ENCODE measurements around the gene POLR3E.
A peak's percentile ranks its signal among the peaks of the same experiment; 100 is the strongest.

Gene POLR3E

DNA sequence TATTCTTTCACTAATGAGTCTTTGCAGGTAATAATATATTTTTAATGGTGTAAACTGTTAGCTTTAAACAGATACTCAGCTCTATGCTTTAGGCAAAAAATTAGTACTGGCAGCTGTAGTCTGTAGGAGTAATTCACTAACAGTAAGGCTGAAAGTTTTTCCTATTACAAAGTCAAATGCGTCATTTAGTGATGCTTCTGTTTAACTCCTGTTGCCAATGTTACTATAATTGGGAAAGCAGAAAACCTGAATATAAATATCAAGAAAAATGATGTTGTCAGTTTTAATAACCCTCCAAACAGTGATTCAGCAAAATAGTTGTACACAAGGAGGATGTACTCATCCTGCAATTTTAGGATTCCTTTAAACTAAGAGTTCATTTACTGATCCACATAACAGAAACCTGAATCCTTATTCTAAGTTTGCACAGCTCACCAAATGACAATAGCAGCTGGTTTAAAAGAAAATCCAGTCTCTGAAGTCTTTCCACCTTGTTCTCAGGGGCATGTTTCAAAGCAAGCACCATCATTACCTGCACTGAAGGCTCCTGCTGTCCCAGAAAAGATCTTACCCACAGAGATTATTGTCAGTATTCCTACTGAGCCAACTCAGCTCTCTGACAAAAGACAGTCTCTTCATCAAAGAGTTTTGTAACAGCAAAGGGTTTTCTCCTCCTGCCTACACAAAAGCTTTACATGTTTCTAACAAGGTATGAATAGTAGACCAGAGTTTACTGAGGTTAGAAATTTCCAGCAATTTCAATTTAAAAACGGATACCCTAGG is 73.0 kb downstream of the POLR3E start:
- DNase-seq (ENCODE audit: low read depth): no peak
- TF ChIP-seq, protein P1, sequence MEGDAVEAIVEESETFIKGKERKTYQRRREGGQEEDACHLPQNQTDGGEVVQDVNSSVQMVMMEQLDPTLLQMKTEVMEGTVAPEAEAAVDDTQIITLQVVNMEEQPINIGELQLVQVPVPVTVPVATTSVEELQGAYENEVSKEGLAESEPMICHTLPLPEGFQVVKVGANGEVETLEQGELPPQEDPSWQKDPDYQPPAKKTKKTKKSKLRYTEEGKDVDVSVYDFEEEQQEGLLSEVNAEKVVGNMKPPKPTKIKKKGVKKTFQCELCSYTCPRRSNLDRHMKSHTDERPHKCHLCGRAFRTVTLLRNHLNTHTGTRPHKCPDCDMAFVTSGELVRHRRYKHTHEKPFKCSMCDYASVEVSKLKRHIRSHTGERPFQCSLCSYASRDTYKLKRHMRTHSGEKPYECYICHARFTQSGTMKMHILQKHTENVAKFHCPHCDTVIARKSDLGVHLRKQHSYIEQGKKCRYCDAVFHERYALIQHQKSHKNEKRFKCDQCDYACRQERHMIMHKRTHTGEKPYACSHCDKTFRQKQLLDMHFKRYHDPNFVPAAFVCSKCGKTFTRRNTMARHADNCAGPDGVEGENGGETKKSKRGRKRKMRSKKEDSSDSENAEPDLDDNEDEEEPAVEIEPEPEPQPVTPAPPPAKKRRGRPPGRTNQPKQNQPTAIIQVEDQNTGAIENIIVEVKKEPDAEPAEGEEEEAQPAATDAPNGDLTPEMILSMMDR (IDR thresholded peaks at IDR 0.05; ENCODE audit: insufficient read depth, low read depth, low read length, missing control alignments): no peak
- no peak overlapping the region for H3K4me3 ChIP-seq (ENCODE audit: low read length)

DNA sequence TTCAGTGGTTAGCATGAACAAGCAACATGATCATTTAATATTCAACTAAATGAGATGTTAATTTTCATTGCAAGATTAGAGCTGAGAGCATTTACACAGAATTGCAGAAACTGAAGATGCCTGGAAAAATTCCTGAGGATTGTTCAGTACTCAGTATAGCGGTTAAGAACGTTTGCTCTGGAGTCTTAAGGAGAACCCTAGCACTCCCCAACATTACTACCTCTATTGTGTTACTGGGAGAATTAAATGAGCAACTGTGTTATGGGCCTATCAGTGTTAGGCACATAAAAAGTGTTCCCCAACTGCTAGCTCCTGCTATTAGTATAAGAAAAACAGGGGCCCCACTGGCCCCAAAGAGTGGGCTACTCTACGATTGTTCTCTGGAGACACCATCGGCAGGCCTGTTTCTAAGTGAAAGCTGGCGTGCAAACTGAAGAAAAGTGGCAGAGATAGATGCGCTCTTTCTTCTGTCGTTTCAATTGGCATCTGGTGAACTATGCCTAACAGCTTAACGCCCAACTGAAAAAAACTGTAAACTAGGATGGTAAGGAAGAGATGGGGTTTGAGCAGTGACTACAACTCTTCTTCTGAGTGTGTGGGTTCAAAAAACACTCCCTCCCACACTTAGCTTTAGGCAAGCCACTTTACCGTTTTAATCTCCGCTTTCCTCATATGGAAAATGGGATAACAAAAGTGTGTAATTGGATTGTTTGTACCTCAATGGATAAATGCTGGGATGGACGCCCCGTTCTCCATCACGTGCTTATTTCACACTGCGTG is 75.9 kb downstream of the POLR3E start:
- H3K4me3 ChIP-seq (ENCODE audit: low read length): peak overlapping the region; percentile 74
- no peak for DNase-seq (ENCODE audit: low read depth)
- TF ChIP-seq, protein P1 (IDR thresholded peaks at IDR 0.05; ENCODE audit: insufficient read depth, low read depth, low read length, missing control alignments): no peak

DNA sequence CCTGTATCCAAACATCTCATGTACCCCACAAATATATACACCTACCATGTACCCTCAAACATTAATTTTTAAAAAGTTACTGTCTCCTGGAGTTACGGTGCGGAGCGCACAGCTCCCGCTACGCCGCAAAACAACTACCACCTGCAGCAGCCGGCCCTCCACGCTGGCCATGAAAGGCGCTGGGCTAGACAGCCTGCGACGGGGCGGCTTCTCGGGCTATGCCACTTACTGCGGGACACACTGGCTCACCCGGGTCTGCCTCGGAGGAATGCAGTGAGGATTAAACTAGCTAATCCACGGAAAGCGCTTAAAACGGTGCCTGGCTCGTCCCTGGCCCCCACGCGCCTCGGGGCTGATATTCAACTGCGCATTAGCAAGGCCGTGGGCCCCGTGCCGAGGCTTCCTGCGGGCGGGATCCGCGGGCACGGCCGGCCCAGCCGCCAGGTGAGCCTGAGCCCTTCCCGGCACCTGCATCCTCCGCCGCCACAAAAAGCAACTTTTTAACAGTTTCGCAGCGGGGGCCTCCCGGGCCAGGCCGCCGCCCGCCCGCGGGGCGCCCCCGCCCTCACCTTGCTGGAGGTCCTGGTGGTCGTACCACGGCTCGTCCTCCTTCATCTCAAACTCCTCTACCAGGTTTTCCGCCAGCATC is 76.6 kb downstream of the POLR3E start:
- peak overlapping the region; percentile 74 for H3K4me3 ChIP-seq (ENCODE audit: low read length)
- TF ChIP-seq, protein P1 (IDR thresholded peaks at IDR 0.05; ENCODE audit: insufficient read depth, low read depth, low read length, missing control alignments): no peak
- peak; percentile 27 for DNase-seq (ENCODE audit: low read depth)

DNA sequence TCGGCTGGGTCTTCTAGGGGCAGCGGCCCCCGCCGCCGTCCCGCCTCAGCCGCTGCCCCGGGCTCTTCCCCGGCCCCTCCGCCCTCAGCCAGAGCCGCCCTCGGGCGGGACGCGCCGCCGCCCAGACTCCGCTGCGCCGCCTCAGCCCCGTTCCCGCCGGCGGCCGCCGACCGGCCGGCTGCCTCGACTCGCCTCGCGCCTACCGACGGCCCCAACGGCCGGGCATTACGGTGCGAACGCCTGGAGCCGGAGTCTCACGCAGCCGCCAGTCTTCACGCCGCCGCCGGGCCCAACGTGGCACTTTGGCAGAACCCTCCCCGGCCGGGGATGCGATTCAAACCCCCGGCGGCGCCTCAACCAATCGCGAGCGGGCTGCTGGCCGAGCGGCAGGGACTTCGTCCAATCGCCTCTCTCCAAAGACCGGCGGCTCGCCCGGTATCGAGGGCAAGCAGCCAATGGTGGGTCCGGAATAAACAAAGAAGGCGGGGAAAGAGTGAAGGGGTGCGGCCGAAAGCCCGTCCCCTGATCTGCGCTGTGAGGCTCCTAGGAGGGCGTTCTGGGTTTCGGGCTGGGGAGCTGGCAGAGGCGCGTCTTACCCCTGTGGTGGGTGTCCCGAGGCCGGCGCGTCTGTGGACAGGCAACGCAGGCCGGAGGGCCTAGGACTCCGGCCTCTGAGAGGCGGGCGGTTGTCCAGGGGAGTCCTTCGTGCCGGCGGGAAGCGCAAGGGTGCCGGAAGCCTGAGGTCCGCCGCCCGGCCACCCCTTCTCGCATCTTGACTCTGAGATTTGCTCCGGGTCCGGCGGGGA is 77.3 kb downstream of the POLR3E start, which contains the start of gene CDR2:
Gene CDR2 (minus strand): TSS at position 309 of the 806 bp plus-strand sequence. CDS start 310 bp downstream, outside the sequence.
- peak within 1 kb of the TSS; percentile 74 for H3K4me3 ChIP-seq (ENCODE audit: low read length)
- TF ChIP-seq, protein P1 (IDR thresholded peaks at IDR 0.05; ENCODE audit: insufficient read depth, low read depth, low read length, missing control alignments): no peak
- peak; percentile 98 for DNase-seq (ENCODE audit: low read depth)

DNA sequence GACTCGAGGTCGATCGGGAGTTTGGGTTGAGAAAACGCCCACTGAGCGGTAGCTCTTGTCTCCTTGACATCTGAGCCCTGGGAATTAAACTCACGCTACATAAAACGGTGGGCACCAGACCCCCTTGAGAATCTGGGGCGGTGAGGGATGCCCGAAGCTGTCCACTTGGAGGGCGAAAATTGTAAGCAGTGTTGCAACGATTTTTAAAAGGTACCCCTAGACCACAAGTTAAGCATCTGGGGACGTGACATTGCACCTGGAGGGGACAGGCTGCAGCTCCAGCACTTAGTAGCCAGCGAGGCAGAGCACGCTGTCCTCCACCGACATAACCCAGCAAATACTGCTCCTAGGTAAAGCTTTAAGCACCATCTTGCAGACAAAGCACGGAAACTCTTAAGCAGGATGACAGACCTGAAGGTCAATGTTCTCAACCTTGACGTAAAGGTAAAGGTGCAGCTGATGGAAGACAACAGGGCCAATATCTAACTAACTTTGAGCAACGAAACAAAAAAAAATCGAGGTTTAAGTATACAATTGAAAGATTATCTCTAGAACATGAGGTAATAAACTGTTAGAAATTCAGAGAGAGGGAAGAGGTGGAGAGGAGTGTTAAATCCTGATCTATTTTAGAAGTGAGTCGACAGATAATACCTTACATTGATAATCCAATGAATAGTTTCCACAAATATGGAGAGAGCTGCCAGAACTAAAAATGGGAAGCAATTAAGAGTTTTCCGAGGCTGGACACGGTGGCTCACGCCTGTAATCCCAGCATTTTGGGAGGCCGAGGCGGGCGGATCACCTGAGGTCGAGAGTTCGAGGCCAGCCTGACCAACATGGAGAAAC is 78.1 kb downstream of the POLR3E start:
- TF ChIP-seq, protein P1 (IDR thresholded peaks at IDR 0.05; ENCODE audit: insufficient read depth, low read depth, low read length, missing control alignments): no peak
- no peak for DNase-seq (ENCODE audit: low read depth)
- H3K4me3 ChIP-seq (ENCODE audit: low read length): peak overlapping the region; percentile 74
